SU-DHL-6 (cell line): ENCODE results near the gene FLT3LG.
A peak's percentile ranks its signal among the peaks of the same experiment; 100 is the strongest.

Source experiments
- H2AFZ ChIP-seq: fragments of 200-600 bp; sonication (generic); 2 replicates; pipeline ENCODE4 v1.6.1; 2014; ENCODE audit warnings: low read depth, mild to moderate bottlenecking, moderate library complexity, mixed read lengths, antibody characterized with exemption, low read length; ENCODE audit not compliant: severe bottlenecking
- H3F3A ChIP-seq: fragments of 200-600 bp; shearing (Covaris generic); 2 replicates; pipeline ENCODE4 v1.6.0; 2016; ENCODE audit warnings: antibody characterized with exemption, mild to moderate bottlenecking; ENCODE audit not compliant: insufficient read depth
- H3K27ac ChIP-seq: fragments of 200-600 bp; sonication (generic); 2 replicates; pipeline ENCODE4 v1.5.1; 2016; ENCODE audit warnings: low read depth, mild to moderate bottlenecking, low read length, moderate library complexity, mixed read lengths
- H3K27me3 ChIP-seq: fragments of 200-600 bp; sonication (generic), shearing (Covaris generic); 2 replicates; pipeline ENCODE4 v1.6.0; 2014; ENCODE audit warnings: mild to moderate bottlenecking, low read length
- H3K36me3 ChIP-seq: fragments of 200-600 bp; sonication (generic); 2 replicates; pipeline ENCODE4 v1.6.1; 2014; ENCODE audit warnings: mild to moderate bottlenecking, low read length, mixed read lengths
- H3K4me2 ChIP-seq: fragments of 300-600, 200-600 bp; shearing (Covaris generic), sonication (generic); 2 replicates; pipeline ENCODE4 v1.6.0; 2014; ENCODE audit warnings: low read length, low read depth, mild to moderate bottlenecking; ENCODE audit not compliant: poor library complexity, severe bottlenecking
- H3K4me3 ChIP-seq: fragments of 200-600 bp; sonication (generic); 2 replicates; pipeline ENCODE4 v1.5.1; 2014; ENCODE audit warnings: antibody characterized with exemption, low read length, mild to moderate bottlenecking, mixed read lengths; ENCODE audit not compliant: insufficient read depth, poor library complexity, severe bottlenecking
- H3K79me2 ChIP-seq: fragments of 200-600 bp; sonication (generic); 2 replicates; pipeline ENCODE4 v1.6.1; 2014; ENCODE audit warnings: mild to moderate bottlenecking, low read length, moderate library complexity; ENCODE audit not compliant: insufficient read depth
- H3K9ac ChIP-seq: fragments of 200-600 bp; sonication (generic); 2 replicates; pipeline ENCODE4 v1.7.0; 2014; ENCODE audit warnings: mild to moderate bottlenecking, low read length
- H3K9me2 ChIP-seq: fragments of 200-600 bp; sonication (generic); replicated peaks from 2 replicates; pipeline ENCODE4 v1.6.1; 2014; ENCODE audit warnings: low read length; ENCODE audit not compliant: insufficient read depth
- H3K9me3 ChIP-seq: fragments of 200-600 bp; sonication (generic); 2 replicates; pipeline ENCODE4 v1.6.1; 2014; ENCODE audit warnings: low read length, mixed read lengths; ENCODE audit not compliant: insufficient read depth
- H4K20me1 ChIP-seq: fragments of 200-600 bp; sonication (generic); 2 replicates; pipeline ENCODE4 v1.6.1; 2014; ENCODE audit warnings: low read depth, mild to moderate bottlenecking, antibody characterized with exemption, low read length, moderate library complexity, mixed read lengths
- EZH2phosphoT487 ChIP-seq: fragments of 200-600 bp; sonication (generic), shearing (Covaris generic); conservative IDR thresholded peaks from 2 replicates; pipeline ENCODE4 v1.6.1; 2018; ENCODE audit warnings: mild to moderate bottlenecking, antibody characterized with exemption, low read length, moderate library complexity, mixed read lengths
- TF ChIP-seq, protein P1 (sequence below): fragments of 200-600 bp; sonication (generic); IDR thresholded peaks from one replicate; pipeline ENCODE4 v1.5.1; 2017; ENCODE audit warnings: antibody characterized with exemption, mild to moderate bottlenecking, low read length, moderate library complexity; ENCODE audit not compliant: insufficient read depth, poor library complexity, severe bottlenecking

FLT3LG gene

DNA sequence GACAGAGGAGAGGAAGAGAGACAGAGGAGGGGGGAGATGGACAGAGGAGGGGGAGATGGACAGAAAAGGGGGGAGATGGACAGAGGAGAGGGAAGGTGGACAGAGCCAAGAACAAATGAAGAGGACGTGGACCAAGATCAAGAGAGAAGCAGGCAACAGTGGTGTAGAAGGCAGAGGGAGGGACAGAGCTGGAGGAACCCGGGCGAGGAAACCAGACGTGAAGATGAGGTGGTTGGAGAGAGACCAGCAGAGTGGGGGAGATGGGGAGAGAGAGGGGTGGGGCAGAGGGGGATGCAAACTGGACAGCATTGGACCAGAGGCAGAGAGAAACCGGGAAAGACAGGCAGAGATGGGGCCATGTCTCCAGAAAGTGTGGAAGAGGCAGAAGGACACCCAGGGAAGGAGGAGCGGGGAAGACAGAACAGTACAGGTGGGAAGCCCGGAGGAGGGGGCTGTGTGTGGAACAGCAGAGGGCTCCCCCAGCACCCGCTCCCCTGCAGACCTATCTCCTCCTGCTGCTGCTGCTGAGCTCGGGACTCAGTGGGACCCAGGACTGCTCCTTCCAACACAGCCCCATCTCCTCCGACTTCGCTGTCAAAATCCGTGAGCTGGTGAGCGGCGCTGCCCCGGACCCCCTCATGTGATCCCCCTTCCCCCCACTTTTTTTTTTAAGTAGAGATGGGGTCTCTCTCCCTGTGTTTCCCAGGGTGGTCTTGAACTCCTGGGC is 1.3 kb downstream of the FLT3LG start:
- H3K9me3 ChIP-seq = no peaks in the 10 kb centered on the region
- H3K4me2 ChIP-seq = no peak overlapping the region
- 0 out of 2 replicates have a peak, but pooled peaks cover 6% of the 10 kb centered on the region for H3F3A ChIP-seq
- no peaks in the 10 kb centered on the region for H4K20me1 ChIP-seq
- no peak overlapping the region for H3K4me3 ChIP-seq
- H3K27ac ChIP-seq = no peak overlapping the region
- no peak overlapping the region for H2AFZ ChIP-seq
- H3K36me3 ChIP-seq = no peaks in the 10 kb centered on the region
- H3K79me2 ChIP-seq = no peaks in the 10 kb centered on the region
- H3K27me3 ChIP-seq = no peaks in the 10 kb centered on the region
- no peak overlapping the region for H3K9ac ChIP-seq
- H3K9me2 ChIP-seq = no peaks in the 10 kb centered on the region
- TF ChIP-seq, protein P1, sequence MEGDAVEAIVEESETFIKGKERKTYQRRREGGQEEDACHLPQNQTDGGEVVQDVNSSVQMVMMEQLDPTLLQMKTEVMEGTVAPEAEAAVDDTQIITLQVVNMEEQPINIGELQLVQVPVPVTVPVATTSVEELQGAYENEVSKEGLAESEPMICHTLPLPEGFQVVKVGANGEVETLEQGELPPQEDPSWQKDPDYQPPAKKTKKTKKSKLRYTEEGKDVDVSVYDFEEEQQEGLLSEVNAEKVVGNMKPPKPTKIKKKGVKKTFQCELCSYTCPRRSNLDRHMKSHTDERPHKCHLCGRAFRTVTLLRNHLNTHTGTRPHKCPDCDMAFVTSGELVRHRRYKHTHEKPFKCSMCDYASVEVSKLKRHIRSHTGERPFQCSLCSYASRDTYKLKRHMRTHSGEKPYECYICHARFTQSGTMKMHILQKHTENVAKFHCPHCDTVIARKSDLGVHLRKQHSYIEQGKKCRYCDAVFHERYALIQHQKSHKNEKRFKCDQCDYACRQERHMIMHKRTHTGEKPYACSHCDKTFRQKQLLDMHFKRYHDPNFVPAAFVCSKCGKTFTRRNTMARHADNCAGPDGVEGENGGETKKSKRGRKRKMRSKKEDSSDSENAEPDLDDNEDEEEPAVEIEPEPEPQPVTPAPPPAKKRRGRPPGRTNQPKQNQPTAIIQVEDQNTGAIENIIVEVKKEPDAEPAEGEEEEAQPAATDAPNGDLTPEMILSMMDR = no peak
- no peak for TF ChIP-seq EZH2phosphoT487

DNA sequence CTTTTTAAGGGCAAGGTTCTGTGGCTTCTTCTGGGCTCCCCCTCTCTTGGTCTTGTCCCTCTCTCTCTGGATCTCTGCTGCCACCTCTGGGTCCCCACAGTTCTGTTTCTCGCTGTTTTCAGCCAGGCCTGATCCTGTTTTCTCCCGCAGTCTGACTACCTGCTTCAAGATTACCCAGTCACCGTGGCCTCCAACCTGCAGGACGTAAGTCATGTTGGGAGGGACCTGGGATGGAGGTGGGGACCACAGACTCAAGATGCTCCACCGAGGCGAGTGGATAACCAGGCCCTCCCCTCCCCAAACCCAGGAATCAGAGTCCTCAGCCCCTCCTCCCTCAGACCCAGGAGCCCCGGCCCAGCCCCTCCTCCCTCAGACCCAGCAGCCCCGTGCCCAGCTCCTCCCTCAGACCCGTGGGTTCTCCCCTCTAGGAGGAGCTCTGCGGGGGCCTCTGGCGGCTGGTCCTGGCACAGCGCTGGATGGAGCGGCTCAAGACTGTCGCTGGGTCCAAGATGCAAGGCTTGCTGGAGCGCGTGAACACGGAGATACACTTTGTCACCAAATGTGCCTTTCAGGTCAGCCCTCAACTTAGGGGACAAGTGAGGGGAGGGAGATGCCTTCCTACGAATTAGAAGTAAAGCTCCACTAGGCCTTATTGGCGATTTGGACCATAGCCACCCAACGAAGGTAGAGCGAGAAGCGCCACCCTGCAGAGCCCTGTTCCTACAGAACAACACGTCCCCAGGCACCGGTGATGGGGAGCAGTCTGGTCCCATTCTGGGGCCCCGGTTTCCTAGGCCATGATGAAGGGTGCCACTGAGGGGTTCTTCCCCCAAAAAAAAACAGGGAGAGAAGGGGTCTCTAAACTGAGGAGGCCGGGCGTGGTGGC is 2.2 kb downstream of the FLT3LG start:
- peak overlapping the region; percentile 21 for H2AFZ ChIP-seq
- H3K9me2 ChIP-seq = no peaks in the 10 kb centered on the region
- H3K27me3 ChIP-seq = no peaks in the 10 kb centered on the region
- no peaks in the 10 kb centered on the region for H3K9me3 ChIP-seq
- H3K36me3 ChIP-seq = no peaks in the 10 kb centered on the region
- H3F3A ChIP-seq = no peaks in the 10 kb centered on the region
- H4K20me1 ChIP-seq = no peaks in the 10 kb centered on the region
- no peak overlapping the region for H3K4me3 ChIP-seq
- H3K79me2 ChIP-seq = no peaks in the 10 kb centered on the region
- H3K27ac ChIP-seq = no peak overlapping the region
- no peak overlapping the region for H3K9ac ChIP-seq
- TF ChIP-seq EZH2phosphoT487 = no peak
- TF ChIP-seq, protein P1 = peak; percentile 58
- H3K4me2 ChIP-seq = peak overlapping the region; percentile 22

DNA sequence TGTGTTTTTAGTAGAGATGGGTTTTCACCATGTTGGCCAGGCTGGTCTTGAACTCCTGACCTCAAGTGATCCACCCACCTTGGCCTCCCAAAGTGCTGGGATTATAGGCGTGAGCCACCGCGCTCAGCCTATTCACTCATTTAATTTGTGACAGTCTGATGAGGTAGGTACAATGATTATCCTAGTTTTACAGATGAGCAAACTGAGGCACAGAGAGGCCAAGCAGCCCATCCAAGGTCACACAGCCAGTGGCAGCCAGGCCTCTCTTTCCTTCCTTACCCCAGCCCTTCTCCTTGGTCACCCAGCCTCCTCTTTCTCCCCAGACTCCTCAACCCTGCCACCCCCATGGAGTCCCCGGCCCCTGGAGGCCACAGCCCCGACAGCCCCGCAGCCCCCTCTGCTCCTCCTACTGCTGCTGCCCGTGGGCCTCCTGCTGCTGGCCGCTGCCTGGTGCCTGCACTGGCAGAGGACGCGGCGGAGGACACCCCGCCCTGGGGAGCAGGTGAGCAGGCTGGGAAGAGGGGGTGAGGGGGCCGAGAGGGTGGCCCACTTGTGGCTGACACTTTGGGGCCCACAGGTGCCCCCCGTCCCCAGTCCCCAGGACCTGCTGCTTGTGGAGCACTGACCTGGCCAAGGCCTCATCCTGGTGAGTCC is 6.1 kb downstream of the FLT3LG start:
- H4K20me1 ChIP-seq = no peaks in the 10 kb centered on the region
- H3K9me3 ChIP-seq = no peaks in the 10 kb centered on the region
- no peak overlapping the region for H3K4me2 ChIP-seq
- H3K27me3 ChIP-seq = no peaks in the 10 kb centered on the region
- no peak overlapping the region for H3K27ac ChIP-seq
- no peak overlapping the region for H3K9ac ChIP-seq
- H3K9me2 ChIP-seq = no peaks in the 10 kb centered on the region
- H3K36me3 ChIP-seq = no peaks in the 10 kb centered on the region
- TF ChIP-seq, protein P1 = no peak
- TF ChIP-seq EZH2phosphoT487 = no peak
- no peaks in the 10 kb centered on the region for H3K79me2 ChIP-seq
- no peak overlapping the region for H2AFZ ChIP-seq
- H3K4me3 ChIP-seq = no peak overlapping the region
- H3F3A ChIP-seq = no peaks in the 10 kb centered on the region
